ENCODE data around the gene TRIM67.
"Not testable (repeated sequence)": the region's sequence is repeated elsewhere in the genome, so short reads cannot be mapped to it uniquely, and the experiment has no call there.

TRIM67 gene

GRCh38 chr1:231158141-231158540 is 3.7 kb upstream of the TRIM67 start:
- DNase-seq (ENCODE audit: low read depth): not testable (repeated sequence)

- no peak for DNase-seq (ENCODE audit: low read depth)
These were observed 2.5 kb upstream of the TRIM67 start for GRCh38 chr1:231159202-231159962.

DNA sequence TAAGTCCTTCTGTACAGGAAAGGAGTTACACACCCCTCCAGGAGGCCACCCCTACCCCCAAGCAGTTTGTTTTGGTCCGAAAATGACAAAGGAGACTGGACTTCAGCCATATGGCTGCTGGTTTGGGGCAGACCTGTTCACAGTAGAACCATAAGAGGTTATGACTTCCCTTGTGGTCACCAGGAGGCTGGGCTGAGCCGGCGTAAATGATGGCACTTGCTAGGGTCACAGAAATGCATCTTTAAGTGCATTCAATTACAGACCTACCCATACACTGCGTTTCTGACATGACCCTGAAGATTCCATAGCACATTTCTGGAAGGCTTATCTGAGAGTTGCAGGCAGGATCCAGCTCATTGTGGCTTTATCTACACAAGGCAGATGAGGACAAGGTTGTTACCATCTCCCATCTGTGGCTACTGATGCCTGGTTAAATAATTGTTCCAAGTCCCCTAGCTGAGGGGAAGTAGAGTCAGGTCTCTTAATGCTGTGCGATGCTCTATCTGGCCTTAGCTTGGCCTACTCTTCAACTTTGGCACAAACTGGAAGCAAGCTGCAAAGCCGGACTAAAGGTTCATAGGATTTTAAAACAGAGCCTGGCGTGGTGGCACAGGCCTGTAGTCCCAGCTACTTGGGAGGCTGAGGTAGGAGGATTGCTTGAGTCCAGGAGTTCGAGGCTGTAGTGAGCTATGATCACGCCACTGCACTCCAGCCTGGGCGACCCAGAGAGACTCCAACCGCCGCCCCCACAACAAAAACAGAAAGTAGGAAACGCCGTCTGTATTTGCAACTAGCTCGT is 1.7 kb upstream of the TRIM67 start:
- no peak for DNase-seq (ENCODE audit: low read depth)

- DNase-seq (ENCODE audit: low read depth): no peak
These were observed 777 bp upstream of the TRIM67 start for GRCh38 chr1:231160895-231161666.

GRCh38 chr1:231162297-231162969 is 575 bp downstream of the TRIM67 start:
- DNase-seq (ENCODE audit: low read depth): peak; percentile 49

DNA sequence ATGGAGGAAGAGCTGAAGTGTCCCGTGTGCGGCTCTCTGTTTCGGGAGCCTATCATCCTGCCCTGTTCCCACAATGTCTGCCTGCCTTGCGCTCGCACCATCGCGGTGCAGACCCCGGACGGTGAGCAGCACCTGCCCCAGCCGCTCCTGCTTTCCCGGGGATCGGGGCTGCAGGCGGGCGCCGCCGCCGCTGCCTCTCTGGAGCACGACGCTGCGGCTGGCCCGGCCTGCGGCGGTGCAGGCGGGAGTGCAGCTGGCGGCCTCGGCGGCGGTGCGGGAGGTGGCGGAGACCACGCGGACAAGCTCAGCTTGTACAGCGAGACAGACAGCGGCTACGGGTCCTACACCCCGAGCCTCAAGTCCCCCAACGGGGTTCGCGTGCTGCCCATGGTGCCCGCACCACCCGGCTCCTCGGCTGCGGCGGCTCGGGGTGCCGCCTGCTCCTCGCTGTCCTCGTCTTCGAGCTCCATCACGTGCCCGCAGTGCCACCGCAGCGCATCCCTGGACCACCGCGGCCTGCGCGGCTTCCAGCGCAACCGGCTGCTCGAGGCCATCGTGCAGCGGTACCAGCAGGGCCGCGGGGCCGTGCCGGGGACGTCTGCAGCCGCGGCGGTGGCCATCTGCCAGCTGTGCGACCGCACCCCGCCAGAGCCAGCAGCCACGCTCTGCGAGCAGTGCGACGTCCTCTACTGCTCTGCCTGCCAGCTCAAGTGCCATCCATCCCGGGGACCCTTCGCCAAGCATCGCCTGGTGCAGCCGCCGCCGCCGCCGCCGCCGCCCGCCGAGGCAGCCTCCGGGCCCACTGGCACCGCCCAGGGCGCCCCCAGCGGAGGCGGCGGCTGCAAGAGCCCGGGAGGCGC is 1.3 kb downstream of the TRIM67 start:
- DNase-seq (ENCODE audit: low read depth): no peak

GRCh38 chr1:231163830-231164427 is 2.1 kb downstream of the TRIM67 start:
- no peak for DNase-seq (ENCODE audit: low read depth)

DNA sequence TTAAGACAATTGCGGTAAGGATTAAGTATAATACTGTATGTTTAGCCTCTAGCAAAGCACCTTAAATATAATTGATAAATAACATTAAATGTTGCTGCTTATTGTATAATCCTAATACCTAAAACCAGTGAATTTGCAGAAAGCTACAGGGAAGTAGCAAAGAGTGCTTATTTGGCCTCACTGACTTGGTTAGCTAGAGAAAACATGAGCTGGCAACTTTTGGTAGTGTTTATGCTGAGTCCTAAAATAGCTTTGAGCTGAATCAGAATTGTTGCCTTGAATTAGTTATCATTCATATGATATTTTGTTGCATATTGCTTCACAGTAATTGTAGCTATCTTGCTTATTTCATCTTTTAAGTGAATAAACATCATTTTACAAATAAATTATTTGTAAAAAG is 3.5 kb downstream of the TRIM67 start:
- peak; percentile 28 for DNase-seq (ENCODE audit: low read depth)

- no peak for DNase-seq (ENCODE audit: low read depth)
These were observed 4.5 kb downstream of the TRIM67 start for GRCh38 chr1:231166398-231166797.

DNA sequence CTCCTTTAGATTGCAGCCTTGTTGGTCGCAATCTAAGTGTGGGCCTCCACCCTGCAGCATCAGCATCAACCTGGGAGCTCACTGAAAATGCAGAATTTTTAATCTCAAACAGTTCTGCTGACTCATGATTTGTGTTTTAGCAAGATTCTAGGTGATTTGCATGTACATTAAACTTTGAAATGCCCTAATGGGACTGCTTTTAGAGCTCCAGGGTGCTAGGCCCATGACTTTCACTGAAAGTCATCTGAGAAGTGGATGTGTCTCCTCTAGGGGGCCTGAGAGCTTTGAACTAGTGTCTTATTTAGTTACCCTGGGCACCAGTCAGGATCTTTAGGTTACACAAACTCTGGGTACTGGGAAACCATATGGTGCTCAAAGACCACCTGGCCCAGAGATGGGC is 9.0 kb downstream of the TRIM67 start:
- DNase-seq (ENCODE audit: low read depth): peak; percentile 28

DNA sequence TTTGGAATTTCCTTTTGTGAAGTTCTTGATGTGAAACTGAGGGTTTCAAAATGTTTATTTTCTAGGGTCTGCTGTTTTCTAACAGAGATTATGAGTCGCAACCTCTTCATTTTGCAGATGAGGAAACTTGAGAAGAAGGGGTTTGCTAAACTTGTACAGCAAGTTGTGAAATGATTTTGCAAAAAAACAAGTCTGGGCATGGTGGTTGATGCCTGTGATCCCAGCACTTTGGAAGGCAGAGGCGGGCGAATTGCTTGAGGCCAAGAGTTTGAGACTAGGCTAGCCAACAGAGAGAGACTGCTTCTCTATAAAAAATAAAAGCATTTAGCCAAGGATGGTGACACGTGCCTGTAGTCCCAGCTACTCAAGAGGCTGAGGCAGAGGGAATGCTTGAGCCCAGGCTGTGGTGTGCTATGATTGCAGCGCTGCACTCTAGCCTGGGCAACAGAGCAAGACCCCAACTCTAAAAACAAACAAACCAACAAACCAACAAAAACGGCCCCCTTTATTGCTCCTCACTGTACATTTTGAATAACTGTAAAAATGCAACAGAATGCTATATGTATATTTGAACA is 9.9 kb downstream of the TRIM67 start:
- DNase-seq (ENCODE audit: low read depth): no peak

DNA sequence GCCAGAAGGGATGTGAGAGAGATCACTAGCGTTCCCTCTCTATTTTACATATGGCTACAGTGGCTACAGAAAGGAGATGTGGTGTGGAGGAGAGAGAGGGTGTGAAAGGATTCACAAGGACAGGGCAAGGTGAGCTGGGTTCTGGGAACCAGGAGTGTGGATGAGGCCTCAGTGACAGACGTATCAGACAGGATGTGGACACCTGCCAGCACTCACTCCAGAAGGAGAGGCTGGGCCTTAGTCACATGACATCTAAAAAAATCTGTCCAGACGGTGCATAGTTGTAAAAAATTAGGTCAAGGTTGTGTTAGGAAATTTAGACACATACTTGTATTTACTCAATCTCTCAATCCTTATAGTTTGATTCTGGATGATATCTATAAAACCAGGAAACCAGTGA is 10.6 kb downstream of the TRIM67 start:
- no peak for DNase-seq (ENCODE audit: low read depth)

- DNase-seq (ENCODE audit: low read depth): no peak
These were observed 14.6 kb downstream of the TRIM67 start for GRCh38 chr1:231176421-231176820.

DNA sequence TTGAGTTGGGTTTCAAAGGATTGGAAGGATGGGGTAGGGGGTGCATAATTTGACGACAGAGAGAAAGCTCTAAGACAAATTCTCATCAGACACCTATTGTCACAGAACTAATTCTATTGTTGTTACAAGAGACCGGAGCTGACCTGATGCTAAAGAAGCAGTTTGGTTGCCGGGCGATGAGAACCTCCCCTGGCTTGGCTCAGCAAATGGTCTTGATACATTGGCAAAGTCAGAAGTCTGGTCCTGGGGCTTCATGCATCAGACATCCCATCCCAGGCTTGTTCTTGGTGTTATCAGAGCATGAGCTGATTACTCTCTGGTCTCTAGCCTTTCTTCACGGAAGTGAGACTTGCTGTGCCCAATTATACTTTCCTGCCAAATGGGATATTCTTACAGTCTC is 15.4 kb downstream of the TRIM67 start:
- no peak for DNase-seq (ENCODE audit: low read depth)

DNA sequence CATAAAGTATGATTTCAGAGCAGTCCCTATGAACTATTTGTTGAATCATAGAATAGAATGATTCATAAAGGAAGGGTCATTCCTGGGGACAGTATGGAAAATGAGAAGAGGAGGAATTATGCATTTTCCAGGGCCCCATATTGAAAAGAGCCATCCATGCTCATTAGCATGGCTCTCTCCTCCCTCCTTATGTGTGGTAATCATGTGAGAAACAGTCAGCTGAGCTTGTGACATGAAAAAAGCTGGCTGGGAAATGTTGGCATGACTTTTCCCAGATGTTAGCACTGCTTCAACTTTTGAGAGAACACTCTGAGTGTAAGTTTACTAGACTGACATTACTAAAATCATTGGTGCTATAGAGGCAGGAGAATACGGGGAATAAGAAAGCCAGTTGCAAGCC is 16.1 kb downstream of the TRIM67 start:
- no peak for DNase-seq (ENCODE audit: low read depth)

- DNase-seq (ENCODE audit: low read depth): no peak
These were observed 17.1 kb downstream of the TRIM67 start for GRCh38 chr1:231178970-231179369.

DNA sequence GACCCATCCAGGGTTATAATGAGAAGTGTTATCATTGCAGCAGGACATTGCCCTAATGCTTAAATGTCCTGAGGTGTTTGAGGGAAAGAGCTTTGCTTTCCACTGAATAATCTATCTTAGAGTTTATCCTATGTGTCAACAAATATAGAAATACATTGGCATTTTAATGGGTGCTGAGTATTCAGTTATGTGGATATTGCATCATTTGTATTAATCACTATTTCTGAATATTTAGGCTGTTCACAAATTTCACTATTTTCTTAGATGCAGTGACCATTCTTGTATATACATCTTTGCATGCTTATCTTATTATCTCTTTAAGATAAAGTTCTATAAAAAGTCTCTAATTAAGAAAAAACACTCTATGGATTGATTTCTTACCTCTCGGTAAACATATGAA is 18.2 kb downstream of the TRIM67 start:
- no peak for DNase-seq (ENCODE audit: low read depth)

GRCh38 chr1:231181271-231181670 is 19.4 kb downstream of the TRIM67 start:
- no peak for DNase-seq (ENCODE audit: low read depth)

DNA sequence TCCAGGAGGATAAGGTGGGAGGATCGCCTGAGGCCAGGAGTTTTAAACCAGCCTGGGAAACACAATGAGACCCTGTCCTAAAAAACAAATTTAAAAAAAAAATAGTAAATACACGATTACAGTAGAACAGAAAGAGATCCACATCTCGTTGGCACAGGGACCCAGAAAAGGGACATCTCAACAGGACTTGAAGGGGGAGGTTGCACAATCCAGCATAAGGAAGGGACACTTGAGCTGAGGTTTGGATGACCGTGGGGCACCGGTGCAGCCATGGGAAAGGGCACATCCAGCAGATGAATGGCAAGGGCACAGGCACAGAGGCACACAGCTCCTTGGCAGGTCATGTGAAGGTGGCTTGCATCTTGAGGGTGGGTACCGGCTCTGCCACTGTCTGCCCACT is 20.5 kb downstream of the TRIM67 start:
- no peak for DNase-seq (ENCODE audit: low read depth)
